B cell (primary cell): ENCODE data around the gene VEGFA. TPM values are rescaled to one million over a fixed set of nuclear protein-coding genes. Genes with fewer than 3 reads are reported as not detected.

ENCODE experiments used
- ATAC-seq: fragments of 200-7000 bp; cut with Tn5 transposase; one replicate; pipeline ENCODE4 v1.10.0; 2021; ENCODE audit warnings: low read depth, mild to moderate bottlenecking, moderate number of reproducible peaks, moderate library complexity
- CTCF ChIA-PET: fragments of 350-600 bp; sonication (Branson Sonifier 250); formaldehyde crosslinking; loops from one replicate; lab custom pipeline; 2021; ENCODE audit warnings: antibody characterized with exemption, inconsistent platforms; lab: Charles Lee
- POLR2A ChIA-PET: fragments of 350-600 bp; sonication (Branson Sonifier 250); formaldehyde crosslinking; loops from one replicate; lab custom pipeline; 2021; ENCODE audit warnings: antibody characterized with exemption; lab: Charles Lee
- DNase-seq: peaks from one replicate; pipeline ENCODE4 v3.0.0; 2013
- H2AFZ ChIP-seq: 2 replicates; pipeline ENCODE4 v1.6.1; 2012; ENCODE audit warnings: mild to moderate bottlenecking, low read depth, low read length; ENCODE audit not compliant: insufficient read depth, poor library complexity, severe bottlenecking
- H3K27ac ChIP-seq, 2 donors: 1 replicate in 1 of 2; 2 replicates in 1 of 2; pipeline ENCODE4 v1.5.1; 2012 to 2013; ENCODE audit warnings: low read length in 2 of 2, mild to moderate bottlenecking in 2 of 2, moderate library complexity in 1 of 2
- H3K27me3 ChIP-seq, 4 experiments: fragments of 200-600 bp in 1 of 4; sonication (generic) in 1 of 4; replicated peaks in 1 of 4; 1 replicate in 2 of 4; 2 replicates in 2 of 4; pipeline versions ENCODE4 v1.6.1 to v1.7.0; 2013 to 2016; ENCODE audit warnings: low read length in 3 of 4, mild to moderate bottlenecking in 2 of 4, mixed read lengths in 1 of 4, moderate library complexity in 1 of 4; ENCODE audit not compliant: insufficient read depth in 4 of 4, control insufficient read depth in 3 of 4; ENCODE audit errors: control extremely low read depth in 1 of 4
- H3K36me3 ChIP-seq, 2 experiments: replicated peaks in 1 of 2; 1 replicate in 1 of 2; 2 replicates in 1 of 2; pipeline versions ENCODE4 v1.6.1 to v1.7.1; 2013; ENCODE audit warnings: low read length in 1 of 2; ENCODE audit not compliant: insufficient read depth in 2 of 2, control insufficient read depth in 1 of 2; ENCODE audit errors: control extremely low read depth in 1 of 2, extremely low read depth in 1 of 2
- H3K4me1 ChIP-seq, 2 donors: fragments of 200-600 bp in 1 of 2; sonication (generic) in 1 of 2; 1 replicate in 1 of 2; 2 replicates in 1 of 2; pipeline versions ENCODE4 v1.5.1 to v1.6.1; 2013 to 2017; ENCODE audit warnings: low read length in 2 of 2; ENCODE audit not compliant: control insufficient read depth in 2 of 2, insufficient read depth in 2 of 2
- H3K4me2 ChIP-seq: replicated peaks from 2 replicates; pipeline ENCODE3; 2012; ENCODE audit warnings: mild to moderate bottlenecking, low read depth, low read length; ENCODE audit not compliant: poor library complexity, severe bottlenecking
- H3K4me3 ChIP-seq, 5 experiments: fragments of 200-600 bp in 1 of 5; sonication (generic) in 1 of 5; 1 replicate in 3 of 5; 2 replicates in 2 of 5; pipeline versions ENCODE4 v1.5.1 to v1.7.0; 2011 to 2016; ENCODE audit warnings: low read length in 4 of 5, mild to moderate bottlenecking in 4 of 5, low read depth in 2 of 5, control low read depth in 1 of 5, moderate library complexity in 1 of 5; ENCODE audit not compliant: insufficient read depth in 1 of 5; ENCODE audit errors: control extremely low read depth in 1 of 5, extremely low read depth in 1 of 5
- H3K79me2 ChIP-seq: fragments of 200-600 bp; sonication (generic); one replicate; pipeline ENCODE4 v1.6.0; 2016; ENCODE audit warnings: low read length; ENCODE audit not compliant: control insufficient read depth, insufficient read depth
- H3K9ac ChIP-seq: fragments of 200-600 bp; sonication (generic); 2 replicates; pipeline ENCODE4 v1.6.1; 2017; ENCODE audit warnings: mild to moderate bottlenecking, low read length, moderate library complexity
- H3K9me3 ChIP-seq, 3 donors: one replicate each; pipeline versions ENCODE4 v1.6.1 to v1.7.1; 2013; ENCODE audit warnings: low read length in 2 of 3; ENCODE audit not compliant: control insufficient read depth in 2 of 3, insufficient read depth in 1 of 3; ENCODE audit errors: control extremely low read depth in 1 of 3
- H4K20me1 ChIP-seq: 2 replicates; pipeline ENCODE4 v1.6.0; 2012; ENCODE audit warnings: mild to moderate bottlenecking, low read length; ENCODE audit not compliant: insufficient read depth, control insufficient read depth, poor library complexity, severe bottlenecking
- H3K27ac Mint-ChIP-seq: one replicate; pipeline ENCODE4 v1.8.0; 2021; ENCODE audit warnings: mixed read lengths
- H3K27me3 Mint-ChIP-seq: one replicate; pipeline ENCODE4 v1.8.0; 2021; ENCODE audit warnings: mixed read lengths
- H3K4me1 Mint-ChIP-seq: one replicate; pipeline ENCODE4 v1.8.0; 2021; ENCODE audit warnings: mixed read lengths
- H3K4me3 Mint-ChIP-seq: one replicate; pipeline ENCODE4 v1.8.0; 2021; ENCODE audit warnings: mixed read lengths
- H3K9me3 Mint-ChIP-seq: one replicate; pipeline ENCODE4 v1.8.0; 2022; ENCODE audit warnings: mixed read lengths; ENCODE audit not compliant: insufficient read depth
- CTCF ChIP-seq: fragments of 200-600 bp; IDR thresholded peaks from one replicate; pipeline ENCODE4 v1.8.0; 2022; ENCODE audit warnings: antibody characterized with exemption, mild to moderate bottlenecking
- EZH2 ChIP-seq: IDR thresholded peaks from 2 replicates; pipeline ENCODE4 v1.6.1; 2012; ENCODE audit warnings: borderline replicate concordance, low read depth, mild to moderate bottlenecking, moderate library complexity, low read length; ENCODE audit not compliant: insufficient read depth, poor library complexity, severe bottlenecking
- WGBS: methylation state at CpG from one replicate; pipeline ENCODE4 v1.1.5; 2013; ENCODE audit warnings: missing lambda C conversion rate; ENCODE audit not compliant: insufficient coverage; 5-methylcytosine and 5-hydroxymethylcytosine counted together
- intact Hi-C: fragments of 100-400 bp; cut with micrococcal nuclease; formaldehyde crosslinking; loops from one replicate; pipeline ENCODE4 v1.10.0; 2022
- polyA plus RNA-seq: library from polyadenylated mRNA; depleted of rRNA; stranded (reverse); fragments of >200 nt; gene quantifications from 2 replicates; pipeline ENCODE4 v1.2.3, GENCODE V29; 2012
- total RNA-seq, 2 donors: library from RNA; stranded (reverse); fragments of 120-200 nt in 1 of 2; gene quantifications; 1 replicate in 1 of 2; 2 replicates in 1 of 2; pipeline versions ENCODE4 v1.2.3 to v1.2.4, GENCODE V29; 2013 to 2022

VEGFA gene
- total and polyA plus RNA-seq, 2 donors (not counting 1 experiment from before 2014, with no cell fraction given): 3.9 to 6.4 TPM

GRCh38 chr6:43800746-43801494 lies 30.9 kb downstream of the VEGFA start:
- no peak for DNase-seq
- TF ChIP-seq EZH2 (no peak), CTCF (no peak)
- no peaks in the 10 kb centered on the region for H3K79me2 ChIP-seq
- H3K27me3 ChIP-seq: no peaks in the 10 kb centered on the region
- Mint-ChIP-seq H3K4me1 (peaks cover 20% of the 10 kb centered on the region), H3K27me3 (no peaks in the 10 kb centered on the region), H3K9me3 (no peaks in the 10 kb centered on the region), H3K27ac (no peak overlapping the region), H3K4me3 (no peak overlapping the region)
- 90% methylated on average over 7 of the region's 10 CpGs for WGBS
- H3K4me3 ChIP-seq: no peak overlapping the region
- no peaks in the 10 kb centered on the region for H3K9me3 ChIP-seq
- H3K9ac ChIP-seq: no peak overlapping the region
- H3K36me3 ChIP-seq: no peaks in the 10 kb centered on the region
- CTCF ChIA-PET: no interaction called here
- no peak for ATAC-seq
- intact Hi-C loops: no loop called here
- no peak overlapping the region for H3K27ac ChIP-seq
- H4K20me1 ChIP-seq: no peaks in the 10 kb centered on the region
- H3K4me1 ChIP-seq: peaks cover 11 to 13% of the 10 kb centered on the region in 2 donors
- POLR2A ChIA-PET: no interaction called here
- no peak overlapping the region for H2AFZ ChIP-seq
- no peak overlapping the region for H3K4me2 ChIP-seq

GRCh38 chr6:43801495-43802181 lies 31.6 kb downstream of the VEGFA start:
- no peak for TF ChIP-seq EZH2
- no peak for TF ChIP-seq CTCF
- H3K27me3 Mint-ChIP-seq: no peaks in the 10 kb centered on the region
- peaks cover 20% of the 10 kb centered on the region for H3K4me1 Mint-ChIP-seq
- Histone ChIP-seq H2AFZ (no peak overlapping the region), H4K20me1 (no peaks in the 10 kb centered on the region), H3K79me2 (no peaks in the 10 kb centered on the region), H3K4me1 (peaks cover 11 to 13% of the 10 kb centered on the region in 2 donors), H3K27ac (no peak overlapping the region), H3K9me3 (no peaks in the 10 kb centered on the region), H3K27me3 (no peaks in the 10 kb centered on the region), H3K4me2 (no peak overlapping the region), H3K9ac (no peak overlapping the region), H3K36me3 (no peaks in the 10 kb centered on the region), H3K4me3 (no peak overlapping the region)
- no peak overlapping the region for H3K27ac Mint-ChIP-seq
- intact Hi-C loops: no loop called here
- 96% methylated on average over 9 of the region's 16 CpGs for WGBS
- DNase-seq (no peak), ATAC-seq (no peak)
- ChIA-PET CTCF (no interaction called here), POLR2A (no interaction called here)
- no peaks in the 10 kb centered on the region for H3K9me3 Mint-ChIP-seq
- no peak overlapping the region for H3K4me3 Mint-ChIP-seq
